Activated naive CD8-positive, alpha-beta T cell treated with anti-CD3 and anti-CD28 coated beads for 36 hours (primary cell): ENCODE data around the gene FZD8. TPM values are rescaled to one million over a fixed set of nuclear protein-coding genes. Genes with fewer than 3 reads are reported as not detected.

Experiments
- DNase-seq: peaks from one replicate; pipeline ENCODE4 v3.0.0; 2021
- H3K27ac Mint-ChIP-seq: one replicate; pipeline ENCODE4 v1.8.0; 2022; ENCODE audit warnings: mild to moderate bottlenecking, moderate library complexity, mixed read lengths
- H3K27me3 Mint-ChIP-seq: one replicate; pipeline ENCODE4 v1.8.0; 2022; ENCODE audit warnings: mild to moderate bottlenecking, mixed read lengths
- H3K36me3 Mint-ChIP-seq: one replicate; pipeline ENCODE4 v1.8.0; 2021; ENCODE audit warnings: mild to moderate bottlenecking, mixed read lengths
- H3K4me1 Mint-ChIP-seq: one replicate; pipeline ENCODE4 v1.8.0; 2021; ENCODE audit warnings: mixed read lengths
- H3K4me3 Mint-ChIP-seq: one replicate; pipeline ENCODE4 v1.8.0; 2022; ENCODE audit warnings: mild to moderate bottlenecking, moderate library complexity, mixed read lengths
- H3K9me3 Mint-ChIP-seq: one replicate; pipeline ENCODE4 v1.8.0; 2022; ENCODE audit warnings: mixed read lengths
- total RNA-seq, 2 experiments: library from RNA; stranded (reverse); gene quantifications; one replicate each; pipeline ENCODE4 v1.2.3, GENCODE V29; 2021

Gene FZD8
- total RNA-seq, 2 experiments from 2014 or later: 0.10 to 0.21 TPM

DNA sequence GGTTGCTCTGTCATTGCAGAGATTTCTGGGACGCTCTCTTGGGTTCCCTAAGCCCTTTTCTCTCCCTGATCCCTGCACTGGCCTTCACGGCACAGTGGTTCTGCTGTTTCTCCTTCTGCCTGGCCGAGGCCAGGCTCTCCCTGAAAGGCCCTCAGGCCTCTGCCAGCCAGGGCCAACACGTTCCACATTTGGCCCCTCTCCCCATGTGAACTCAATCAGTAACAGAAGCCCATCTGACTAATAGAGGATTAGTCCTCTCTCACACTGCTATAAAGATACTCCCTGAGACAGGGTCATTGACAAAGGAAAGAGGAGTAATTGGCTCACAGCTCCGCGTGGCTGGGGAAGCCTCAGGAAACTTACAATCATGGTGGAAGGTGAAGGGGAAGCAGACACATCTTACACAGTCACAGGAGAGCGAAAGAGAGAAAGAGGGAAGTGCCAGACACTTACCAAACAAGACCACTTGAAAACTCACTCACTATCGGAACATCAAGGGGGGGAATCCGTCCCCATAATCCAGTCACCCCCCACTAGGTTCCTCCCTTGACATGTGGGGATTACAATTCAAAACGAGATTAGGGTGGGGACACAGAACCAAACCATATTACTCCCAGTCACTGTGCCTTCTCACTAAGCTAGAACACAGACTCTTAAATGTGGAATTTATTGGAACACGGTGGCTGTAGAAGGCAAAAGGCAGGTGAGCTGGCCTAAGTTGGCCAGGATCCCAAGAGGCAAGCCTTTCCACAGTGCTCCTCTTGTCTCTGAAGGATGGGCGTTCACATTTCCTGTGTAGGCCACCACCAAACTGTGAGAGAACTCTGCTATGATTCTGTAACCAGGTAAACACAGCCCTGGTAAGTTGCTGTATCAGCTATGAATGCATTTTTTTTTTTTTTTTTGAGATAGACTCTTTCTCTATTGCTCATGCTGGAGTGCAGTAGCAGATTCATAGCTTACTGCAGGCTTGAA is 8.8 kb downstream of the FZD8 start:
- H3K4me3 Mint-ChIP-seq: no peak overlapping the region
- no peaks in the 10 kb centered on the region for H3K36me3 Mint-ChIP-seq
- no peak for DNase-seq
- H3K4me1 Mint-ChIP-seq: peaks cover 6% of the 10 kb centered on the region
- no peak overlapping the region for H3K27ac Mint-ChIP-seq
- H3K27me3 Mint-ChIP-seq: peaks cover 33% of the 10 kb centered on the region
- no peaks in the 10 kb centered on the region for H3K9me3 Mint-ChIP-seq

GRCh38 chr10:35632027-35632426 is 10.1 kb downstream of the FZD8 start:
- Mint-ChIP-seq H3K4me3 (no peak overlapping the region), H3K36me3 (no peaks in the 10 kb centered on the region), H3K4me1 (peaks cover 4% of the 10 kb centered on the region), H3K9me3 (no peaks in the 10 kb centered on the region), H3K27me3 (peaks cover 21% of the 10 kb centered on the region), H3K27ac (no peak overlapping the region)
- DNase-seq: no peak

DNA sequence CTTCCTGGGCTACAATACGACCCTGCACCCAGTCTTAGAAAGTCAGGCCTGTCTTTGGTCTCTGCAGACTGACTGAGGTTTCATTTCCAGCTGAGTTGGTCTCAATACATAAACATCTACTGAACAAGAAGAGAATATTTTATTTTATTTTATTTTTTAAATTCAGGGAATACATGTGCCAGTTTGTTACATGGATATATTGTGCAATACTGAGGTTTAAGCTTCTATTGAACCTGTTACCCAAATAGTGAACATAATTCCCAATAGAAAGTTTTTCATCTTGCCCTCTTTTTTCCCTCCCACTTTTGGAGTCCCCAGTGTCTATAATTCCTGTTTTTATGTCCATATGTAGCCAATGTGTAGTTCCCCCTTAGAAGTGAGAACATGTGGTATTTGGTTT is 10.7 kb downstream of the FZD8 start:
- H3K27ac Mint-ChIP-seq: no peak overlapping the region
- H3K36me3 Mint-ChIP-seq: no peaks in the 10 kb centered on the region
- peaks cover 4% of the 10 kb centered on the region for H3K4me1 Mint-ChIP-seq
- DNase-seq: no peak
- H3K9me3 Mint-ChIP-seq: no peaks in the 10 kb centered on the region
- peaks cover 15% of the 10 kb centered on the region for H3K27me3 Mint-ChIP-seq
- H3K4me3 Mint-ChIP-seq: no peak overlapping the region

- H3K27me3 Mint-ChIP-seq: peaks cover 15% of the 10 kb centered on the region
- no peaks in the 10 kb centered on the region for H3K4me1 Mint-ChIP-seq
- no peaks in the 10 kb centered on the region for H3K36me3 Mint-ChIP-seq
- no peak overlapping the region for H3K4me3 Mint-ChIP-seq
- no peaks in the 10 kb centered on the region for H3K9me3 Mint-ChIP-seq
- no peak overlapping the region for H3K27ac Mint-ChIP-seq
- no peak for DNase-seq
These were observed 15.1 kb downstream of the FZD8 start for GRCh38 chr10:35626971-35627507.

DNA sequence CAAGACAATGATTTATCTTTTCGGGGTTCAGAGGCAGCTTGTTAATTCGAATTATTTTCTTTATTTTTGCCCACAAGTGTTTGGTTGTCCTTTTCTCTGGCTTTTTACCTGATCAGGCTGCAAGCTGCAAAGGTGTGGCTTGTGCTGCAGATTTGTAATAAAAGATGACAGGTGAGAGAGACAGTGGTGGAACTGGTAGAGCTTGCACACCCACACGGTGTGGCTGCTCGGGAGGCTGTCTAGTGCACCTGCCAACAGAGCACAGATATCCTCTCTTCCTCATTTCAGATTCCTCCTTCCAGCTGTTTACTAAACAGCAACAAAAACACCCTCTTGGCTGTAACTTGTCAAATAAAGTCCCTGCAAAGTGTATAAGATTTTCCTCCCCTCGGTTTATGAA is 27.8 kb downstream of the FZD8 start:
- H3K9me3 Mint-ChIP-seq: peaks cover 6% of the 10 kb centered on the region
- H3K27ac Mint-ChIP-seq: no peak overlapping the region
- H3K4me1 Mint-ChIP-seq: no peaks in the 10 kb centered on the region
- no peak for DNase-seq
- H3K27me3 Mint-ChIP-seq: peaks cover 50% of the 10 kb centered on the region
- no peaks in the 10 kb centered on the region for H3K36me3 Mint-ChIP-seq
- no peak overlapping the region for H3K4me3 Mint-ChIP-seq

DNA sequence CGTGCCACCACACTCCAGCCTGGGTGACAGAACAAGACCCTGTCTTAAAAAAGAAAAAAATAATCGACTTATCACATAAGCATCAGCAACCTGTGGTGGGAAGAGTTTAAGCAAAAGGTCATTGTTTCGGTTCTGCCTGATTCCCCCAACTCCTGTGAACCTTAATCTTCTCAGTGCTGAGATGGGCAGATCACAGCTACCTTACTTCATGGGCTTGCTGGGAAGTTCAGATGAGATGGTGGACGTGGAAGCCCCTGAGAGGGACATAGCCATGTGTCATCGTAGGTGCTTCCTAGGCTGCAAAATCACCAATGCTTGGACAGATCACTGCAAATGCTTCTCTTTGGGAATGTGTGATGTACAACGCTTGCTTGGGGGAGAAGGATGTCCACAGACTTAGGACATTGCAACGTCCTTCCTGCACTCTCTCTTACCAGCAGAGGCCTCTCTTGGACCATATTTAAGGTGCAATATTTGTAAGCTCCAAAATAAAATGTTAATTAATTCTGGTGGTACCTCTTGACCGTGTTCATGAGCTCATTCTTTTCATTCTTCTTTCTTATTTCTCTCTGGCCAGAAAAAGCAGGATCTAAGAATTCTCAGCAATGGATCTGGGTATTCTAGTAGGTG is 28.4 kb downstream of the FZD8 start:
- no peaks in the 10 kb centered on the region for H3K36me3 Mint-ChIP-seq
- H3K9me3 Mint-ChIP-seq: peaks cover 4% of the 10 kb centered on the region
- no peaks in the 10 kb centered on the region for H3K4me1 Mint-ChIP-seq
- DNase-seq: no peak
- H3K27me3 Mint-ChIP-seq: peaks cover 54% of the 10 kb centered on the region
- no peak overlapping the region for H3K4me3 Mint-ChIP-seq
- H3K27ac Mint-ChIP-seq: no peak overlapping the region

DNA sequence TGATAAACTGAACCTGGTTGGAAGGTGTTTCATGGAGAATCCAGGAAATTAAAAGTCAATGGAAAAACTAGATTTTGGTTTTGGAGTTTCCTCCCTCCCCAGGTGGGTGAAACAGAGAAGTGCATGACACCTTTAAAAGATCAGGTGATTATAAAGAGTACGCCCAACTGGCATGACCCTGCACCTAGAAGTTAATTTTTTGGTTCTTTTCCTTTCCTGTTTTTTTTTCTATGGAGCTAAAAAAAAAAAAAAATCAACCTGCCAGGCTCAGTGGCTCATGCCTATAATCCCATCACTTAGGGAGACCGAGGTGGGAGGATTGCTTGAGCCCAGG is 29.0 kb downstream of the FZD8 start:
- Mint-ChIP-seq H3K9me3 (peaks cover 3% of the 10 kb centered on the region), H3K27me3 (peaks cover 55% of the 10 kb centered on the region), H3K4me1 (no peaks in the 10 kb centered on the region), H3K4me3 (no peak overlapping the region), H3K27ac (no peak overlapping the region), H3K36me3 (no peaks in the 10 kb centered on the region)
- no peak for DNase-seq

DNA sequence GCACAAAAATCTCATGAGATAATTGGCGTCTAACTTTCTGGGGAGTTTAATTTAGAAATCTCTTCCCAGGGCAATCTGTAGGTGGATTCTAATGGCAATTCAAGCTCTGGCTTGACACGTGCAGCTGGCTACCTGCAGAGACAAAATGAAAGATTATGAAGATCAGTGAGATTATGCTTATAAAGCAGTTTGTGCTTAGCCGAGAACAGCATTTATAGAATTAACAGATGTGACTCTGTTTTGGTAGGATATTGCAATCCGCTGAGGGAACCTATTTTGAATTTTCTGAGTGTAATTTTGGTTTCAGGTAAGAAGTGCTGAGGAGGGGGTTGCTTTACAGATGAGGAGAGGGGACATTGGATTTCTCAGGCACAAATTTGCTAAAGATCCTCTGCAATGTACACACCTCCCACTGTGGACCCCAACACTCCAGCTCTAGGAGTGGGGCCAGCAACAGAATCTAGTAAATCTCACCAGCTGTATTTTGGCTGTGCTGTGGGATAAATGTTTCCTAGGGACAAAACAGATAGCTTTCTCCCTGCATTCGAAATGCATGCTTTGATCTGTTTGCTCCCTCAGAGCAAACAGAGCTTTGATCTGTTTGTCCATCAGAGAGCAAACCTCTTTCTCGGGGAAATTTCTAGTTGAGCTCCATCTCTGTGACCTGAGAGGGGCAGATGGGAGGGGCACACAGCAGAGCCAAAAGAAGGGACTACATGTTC is 29.6 kb downstream of the FZD8 start:
- peaks cover 3% of the 10 kb centered on the region for H3K9me3 Mint-ChIP-seq
- H3K4me1 Mint-ChIP-seq: no peaks in the 10 kb centered on the region
- H3K36me3 Mint-ChIP-seq: no peaks in the 10 kb centered on the region
- no peak overlapping the region for H3K27ac Mint-ChIP-seq
- peaks cover 60% of the 10 kb centered on the region for H3K27me3 Mint-ChIP-seq
- no peak overlapping the region for H3K4me3 Mint-ChIP-seq
- DNase-seq: no peak

GRCh38 chr10:35611750-35612149 is 30.3 kb downstream of the FZD8 start:
- no peak overlapping the region for H3K4me3 Mint-ChIP-seq
- no peak for DNase-seq
- H3K36me3 Mint-ChIP-seq: no peaks in the 10 kb centered on the region
- H3K9me3 Mint-ChIP-seq: peaks cover 3% of the 10 kb centered on the region
- no peak overlapping the region for H3K27ac Mint-ChIP-seq
- H3K4me1 Mint-ChIP-seq: peaks cover 4% of the 10 kb centered on the region
- peaks cover 68% of the 10 kb centered on the region for H3K27me3 Mint-ChIP-seq

- no peak for DNase-seq
- Mint-ChIP-seq H3K36me3 (no peaks in the 10 kb centered on the region), H3K4me3 (no peak overlapping the region), H3K4me1 (peaks cover 4% of the 10 kb centered on the region), H3K27me3 (peaks cover 68% of the 10 kb centered on the region), H3K9me3 (peaks cover 3% of the 10 kb centered on the region), H3K27ac (no peak overlapping the region)
These were observed 33.8 kb downstream of the FZD8 start for GRCh38 chr10:35608328-35608672.

DNA sequence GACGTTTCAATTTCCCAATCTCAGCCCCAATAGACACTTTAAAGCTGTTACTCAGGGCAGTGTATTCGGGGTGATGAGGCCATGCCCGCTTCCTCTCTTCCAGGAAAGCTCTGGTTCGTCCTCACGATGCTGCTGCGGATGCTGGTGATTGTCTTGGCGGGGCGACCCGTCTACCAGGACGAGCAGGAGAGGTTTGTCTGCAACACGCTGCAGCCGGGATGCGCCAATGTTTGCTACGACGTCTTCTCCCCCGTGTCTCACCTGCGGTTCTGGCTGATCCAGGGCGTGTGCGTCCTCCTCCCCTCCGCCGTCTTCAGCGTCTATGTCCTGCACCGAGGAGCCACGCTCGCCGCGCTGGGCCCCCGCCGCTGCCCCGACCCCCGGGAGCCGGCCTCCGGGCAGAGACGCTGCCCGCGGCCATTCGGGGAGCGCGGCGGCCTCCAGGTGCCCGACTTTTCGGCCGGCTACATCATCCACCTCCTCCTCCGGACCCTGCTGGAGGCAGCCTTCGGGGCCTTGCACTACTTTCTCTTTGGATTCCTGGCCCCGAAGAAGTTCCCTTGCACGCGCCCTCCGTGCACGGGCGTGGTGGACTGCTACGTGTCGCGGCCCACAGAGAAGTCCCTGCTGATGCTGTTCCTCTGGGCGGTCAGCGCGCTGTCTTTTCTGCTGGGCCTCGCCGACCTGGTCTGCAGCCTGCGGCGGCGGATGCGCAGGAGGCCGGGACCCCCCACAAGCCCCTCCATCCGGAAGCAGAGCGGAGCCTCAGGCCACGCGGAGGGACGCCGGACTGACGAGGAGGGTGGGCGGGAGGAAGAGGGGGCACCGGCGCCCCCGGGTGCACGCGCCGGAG is 34.4 kb downstream of the FZD8 start:
- peaks cover 3% of the 10 kb centered on the region for H3K9me3 Mint-ChIP-seq
- H3K36me3 Mint-ChIP-seq: no peaks in the 10 kb centered on the region
- no peak overlapping the region for H3K27ac Mint-ChIP-seq
- peaks cover 74% of the 10 kb centered on the region for H3K27me3 Mint-ChIP-seq
- DNase-seq: peak; percentile 4
- peak overlapping the region; percentile 51 for H3K4me3 Mint-ChIP-seq
- peaks cover 4% of the 10 kb centered on the region for H3K4me1 Mint-ChIP-seq

DNA sequence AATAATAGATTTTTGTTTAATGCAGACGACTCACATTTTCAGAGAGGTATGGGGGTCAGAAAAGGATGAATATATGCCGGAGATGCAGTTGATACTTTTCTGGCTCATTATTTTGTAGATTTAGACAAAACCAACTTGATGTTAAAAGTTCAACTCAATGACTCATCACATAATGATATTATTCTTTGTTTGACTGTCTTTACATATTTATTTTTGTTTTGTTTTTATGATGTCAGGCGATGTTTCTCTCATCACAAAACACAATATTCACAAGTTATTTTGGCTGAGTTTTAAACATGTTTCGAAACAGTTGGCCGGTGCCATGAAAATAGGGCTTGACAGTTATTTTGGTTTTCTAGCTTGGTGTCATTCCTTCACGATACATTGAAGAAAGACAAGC is 35.7 kb downstream of the FZD8 start:
- Mint-ChIP-seq H3K9me3 (peaks cover 3% of the 10 kb centered on the region), H3K4me3 (no peak overlapping the region), H3K27me3 (peaks cover 70% of the 10 kb centered on the region), H3K4me1 (peaks cover 4% of the 10 kb centered on the region), H3K27ac (no peak overlapping the region), H3K36me3 (no peaks in the 10 kb centered on the region)
- no peak for DNase-seq

GRCh38 chr10:35605191-35605590 is 36.9 kb downstream of the FZD8 start, which contains the start of gene GJD4:
GJD4 (plus strand) TSS chr10:35605341; CDS start chr10:35605568, 227 bp downstream.
- DNase-seq: no peak
- H3K27me3 Mint-ChIP-seq: peaks cover 70% of the 10 kb centered on the region

GRCh38 chr10:35600193-35600592 is 41.9 kb downstream of the FZD8 start:
- Mint-ChIP-seq H3K36me3 (no peaks in the 10 kb centered on the region), H3K27me3 (peaks cover 42% of the 10 kb centered on the region), H3K27ac (no peak overlapping the region), H3K4me1 (no peaks in the 10 kb centered on the region), H3K9me3 (peaks cover 4% of the 10 kb centered on the region), H3K4me3 (no peak overlapping the region)
- DNase-seq: no peak

More at GRCh38 chr10:35605191-35605590, 36.9 kb downstream of the FZD8 start, which contains the start of gene GJD4:
- peaks cover 8% of the 10 kb centered on the region for H3K9me3 Mint-ChIP-seq
- no peaks in the 10 kb centered on the region for H3K36me3 Mint-ChIP-seq
- H3K4me1 Mint-ChIP-seq: peaks cover 4% of the 10 kb centered on the region
- H3K27ac Mint-ChIP-seq: no peak within 1 kb of the TSS
- no peak within 1 kb of the TSS for H3K4me3 Mint-ChIP-seq
